ENCODE results near the gene BCKDHA.

Gene BCKDHA

GRCh38 chr19:41397086-41398049 lies at the start of gene BCKDHA, which contains the start of gene EXOSC5:
BCKDHA (plus strand) TSS chr19:41397818; CDS start chr19:41397828, 10 bp downstream.
EXOSC5 (minus strand) TSS chr19:41397359; CDS start chr19:41397328, 31 bp downstream.
- FAIRE-seq (peak; percentile 92), DNase-seq (ENCODE audit: insufficient read length, low spot score) (peak; percentile 98)

GRCh38 chr19:41350735-41351338 lies 46.8 kb upstream of the BCKDHA start:
- FAIRE-seq (peak; percentile 23), DNase-seq (ENCODE audit: insufficient read length, low spot score) (no peak)

GRCh38 chr19:41351339-41352245 lies 46.0 kb upstream of the BCKDHA start:
- FAIRE-seq (no peak), DNase-seq (ENCODE audit: insufficient read length, low spot score) (peak; percentile 69)

GRCh38 chr19:41352279-41352608 lies 45.4 kb upstream of the BCKDHA start:
- FAIRE-seq: no peak
- DNase-seq (ENCODE audit: insufficient read length, low spot score): no peak

GRCh38 chr19:41352609-41353465 lies 44.8 kb upstream of the BCKDHA start:
- DNase-seq (ENCODE audit: insufficient read length, low spot score): peak; percentile 71
- FAIRE-seq: no peak

GRCh38 chr19:41353466-41354342 lies 43.9 kb upstream of the BCKDHA start, which contains the start of gene TGFB1:
TGFB1 (minus strand) TSS chr19:41353922; CDS start chr19:41353044, 878 bp downstream.
- peak; percentile 75 for FAIRE-seq
- DNase-seq (ENCODE audit: insufficient read length, low spot score): peak; percentile 89

GRCh38 chr19:41354343-41354953 lies 43.2 kb upstream of the BCKDHA start:
- DNase-seq (ENCODE audit: insufficient read length, low spot score) (no peak), FAIRE-seq (peak; percentile 46)

GRCh38 chr19:41355035-41355434 lies 42.6 kb upstream of the BCKDHA start:
- DNase-seq (ENCODE audit: insufficient read length, low spot score): no peak
- FAIRE-seq: no peak

- DNase-seq (ENCODE audit: insufficient read length, low spot score): no peak
Observed at GRCh38 chr19:41355802-41356201, 41.8 kb upstream of the BCKDHA start.

GRCh38 chr19:41356984-41357739 lies 40.5 kb upstream of the BCKDHA start:
- FAIRE-seq (no peak), DNase-seq (ENCODE audit: insufficient read length, low spot score) (no peak)

More at GRCh38 chr19:41355802-41356201, 41.8 kb upstream of the BCKDHA start:
- no peak for FAIRE-seq

- no peak for FAIRE-seq
- DNase-seq (ENCODE audit: insufficient read length, low spot score): no peak
Observed at GRCh38 chr19:41357746-41358145, 39.9 kb upstream of the BCKDHA start.

- DNase-seq (ENCODE audit: insufficient read length, low spot score) (no peak), FAIRE-seq (no peak)
Observed at GRCh38 chr19:41359741-41360140, 37.9 kb upstream of the BCKDHA start.

GRCh38 chr19:41362143-41362847 lies 35.3 kb upstream of the BCKDHA start:
- no peak for FAIRE-seq

GRCh38 chr19:41363371-41363752 lies 34.3 kb upstream of the BCKDHA start:
- FAIRE-seq: no peak
- DNase-seq (ENCODE audit: insufficient read length, low spot score): no peak

More at GRCh38 chr19:41362143-41362847, 35.3 kb upstream of the BCKDHA start:
- no peak for DNase-seq (ENCODE audit: insufficient read length, low spot score)

GRCh38 chr19:41363753-41364523 lies 33.7 kb upstream of the BCKDHA start, which contains the start of gene B9D2:
B9D2 (minus strand) TSS chr19:41364149; CDS start chr19:41363519, 630 bp downstream.
- peak; percentile 82 for FAIRE-seq
- peak; percentile 95 for DNase-seq (ENCODE audit: insufficient read length, low spot score)
